GM12878 (cell line): ENCODE data around the gene PRKCD. TPM values are rescaled to one million over a fixed set of nuclear protein-coding genes. Genes with fewer than 3 reads are reported as not detected.

Source experiments
- ATAC-seq: fragments of 200-7000 bp; cut with Tn5 transposase; 3 replicates; pipeline ENCODE4 v1.9.1; 2020; ENCODE audit warnings: mild to moderate bottlenecking, moderate library complexity
- BruUV-seq: library from RNA; stranded (reverse); fragments of 400-500 nt; replicated peaks from 2 replicates; lab custom pipeline; 2021; lab: Mats Ljungman, UMichigan
- CTCF ChIA-PET: fragments of 300-600 bp; sonication (Branson Sonifier 250); formaldehyde crosslinking; extraction: SDS; loops from one replicate; lab custom pipeline; 2021; ENCODE audit warnings: inconsistent platforms; lab: Yijun Ruan, JAX
- POLR2A ChIA-PET: fragments of 350-600 bp; formaldehyde crosslinking; extraction: SDS; loops from one replicate; lab custom pipeline; 2021; ENCODE audit warnings: inconsistent platforms; lab: Charles Lee
- RAD21 ChIA-PET: fragments of 300-600 bp; sonication (Branson Sonifier 250); formaldehyde crosslinking; loops from one replicate; lab custom pipeline; 2023; ENCODE audit warnings: antibody characterized with exemption; ENCODE audit not compliant: unreplicated experiment; lab: Charles Lee
- SMC1A ChIA-PET: fragments of 300-600 bp; sonication (Branson Sonifier 250); formaldehyde crosslinking; loops from one replicate; lab custom pipeline; 2023; ENCODE audit not compliant: unreplicated experiment, uncharacterized antibody; lab: Charles Lee
- DNase-seq: peaks from one replicate; pipeline ENCODE4 v3.0.0-alpha.2; 2011; ENCODE audit warnings: low read depth, low spot score
- FAIRE-seq: peaks from 3 replicates; lab custom pipeline; 2011; peaks lifted over from hg19 to GRCh38; lab: Jason Lieb, UNC
- H2AFZ ChIP-seq: 2 replicates; pipeline ENCODE4 v1.6.0; 2011; ENCODE audit warnings: low read depth, low read length, control low read depth; ENCODE audit not compliant: control insufficient read depth
- H3K27ac ChIP-seq: 2 replicates; pipeline ENCODE4 v1.5.1; 2011; ENCODE audit warnings: control low read depth; ENCODE audit not compliant: control insufficient read depth, insufficient read depth
- H3K27me3 ChIP-seq, 2 experiments: replicated peaks in 1 of 2; 2 replicates each; pipeline versions ENCODE4 v1.6.0 to v1.6.1; 2011; ENCODE audit warnings: low read length in 1 of 2; ENCODE audit not compliant: control insufficient read depth in 2 of 2, insufficient read depth in 2 of 2
- H3K36me3 ChIP-seq, 2 experiments: 2 replicates each; pipeline ENCODE4 v1.5.1; 2011; ENCODE audit warnings: low read length in 1 of 2; ENCODE audit not compliant: control insufficient read depth in 2 of 2, insufficient read depth in 2 of 2
- H3K4me1 ChIP-seq: 2 replicates; pipeline ENCODE4 v1.6.1; 2011; ENCODE audit warnings: mild to moderate bottlenecking, low read length, moderate library complexity, mixed read lengths; ENCODE audit not compliant: control insufficient read depth, insufficient read depth
- H3K4me2 ChIP-seq: 2 replicates; pipeline ENCODE4 v1.6.0; 2011; ENCODE audit warnings: control low read depth; ENCODE audit not compliant: control insufficient read depth, insufficient read depth
- H3K4me3 ChIP-seq: fragments of 200-600 bp; sonication (generic); 2 replicates; pipeline ENCODE4 v1.5.1; 2016
- H3K79me2 ChIP-seq: 2 replicates; pipeline ENCODE4 v1.6.0; 2011; ENCODE audit warnings: low read length; ENCODE audit not compliant: control insufficient read depth, insufficient read depth
- H3K9ac ChIP-seq: 2 replicates; pipeline ENCODE4 v1.8.0; 2011; ENCODE audit warnings: low read length, control low read depth, mixed read lengths; ENCODE audit not compliant: control insufficient read depth, insufficient read depth
- H3K9me3 ChIP-seq: replicated peaks from 3 replicates; pipeline ENCODE4 v1.5.1; 2011; ENCODE audit warnings: mild to moderate bottlenecking, low read length; ENCODE audit not compliant: control insufficient read depth, insufficient read depth
- H4K20me1 ChIP-seq: 2 replicates; pipeline ENCODE4 v1.6.0; 2011; ENCODE audit not compliant: control insufficient read depth, insufficient read depth
- ESRRA ChIP-seq: IDR thresholded peaks from 2 replicates; pipeline ENCODE4 v1.6.1; 2012; ENCODE audit warnings: mild to moderate bottlenecking, low read length, improper control_type of control experiment
- MEF2B ChIP-seq: fragments of 450-650 bp; IDR thresholded peaks from 2 replicates; pipeline ENCODE4 v1.6.1; 2018; ENCODE audit warnings: mild to moderate bottlenecking, moderate library complexity; ENCODE audit not compliant: partially characterized antibody, poor library complexity, severe bottlenecking
- MTA2 ChIP-seq: fragments of 450-650 bp; IDR thresholded peaks from 2 replicates; pipeline ENCODE4 v1.6.1; 2016; ENCODE audit warnings: low read depth, mild to moderate bottlenecking, moderate library complexity
- MTA3 ChIP-seq: IDR thresholded peaks from 2 replicates; pipeline ENCODE4 v1.6.1; 2012; ENCODE audit warnings: low read length, inconsistent platforms, borderline replicate concordance
- RUNX3 ChIP-seq: IDR thresholded peaks from 2 replicates; pipeline ENCODE4 v1.6.1; 2012; ENCODE audit warnings: low read length, inconsistent platforms
- SIN3A ChIP-seq: IDR thresholded peaks from 2 replicates; pipeline ENCODE4 v1.6.1; 2012; ENCODE audit warnings: low read depth, low read length, improper control_type of control experiment
- SMC3 ChIP-seq: IDR thresholded peaks from 2 replicates; pipeline ENCODE4 v1.6.1; 2011; ENCODE audit warnings: low read length, improper control_type of control experiment, borderline replicate concordance
- ZBTB11 ChIP-seq: fragments of 450-650 bp; formaldehyde crosslinking; IDR thresholded peaks from 2 replicates; pipeline ENCODE4 v1.5.0; 2022; ENCODE audit warnings: mild to moderate bottlenecking, missing genetic modification characterization
- WGBS: methylation state at CpG from one replicate; pipeline ENCODE4 v1.1.6; 2016; ENCODE audit warnings: low lambda C conversion rate; ENCODE audit not compliant: insufficient replicate concordance, insufficient coverage; ENCODE audit errors: missing lambda C conversion rate; 5-methylcytosine and 5-hydroxymethylcytosine counted together
- in situ Hi-C: fragments of 300-500 bp; cut with MboI; formaldehyde crosslinking; loops from 9 replicates; pipeline ENCODE4 v1.14.3; 2018; ENCODE audit warnings: mixed read lengths
- intact Hi-C: fragments of 100-400 bp; cut with micrococcal nuclease; formaldehyde crosslinking; loops from one replicate; pipeline ENCODE4 v1.14.2; 2022; ENCODE audit not compliant: unreplicated experiment
- polyA plus RNA-seq, 11 experiments: library from polyadenylated mRNA; depleted of rRNA in 4 of 11; unstranded in 6 of 11; stranded (reverse) in 5 of 11; fragments of >200 nt; fragmentation: Nextera tagmentation in 4 of 11; fragmentation: Illumina TruSeq in 1 of 11; extraction: Ambion mirVana in 4 of 11; extraction: Trizol in 1 of 11; gene quantifications; 1 replicate in 1 of 11; 2 replicates in 10 of 11; pipeline versions ENCODE4 v1.2.1 to v1.2.3, GENCODE V29; 2011 to 2016; ENCODE audit warnings: inconsistent platforms in 2 of 11, missing spikeins in 2 of 11, low read depth in 1 of 11
- total RNA-seq, 4 experiments: library from RNA; depleted of rRNA in 3 of 4; stranded (reverse); fragments of >200 nt in 3 of 4; fragmentation: Illumina TruSeq in 1 of 4; extraction: Trizol in 1 of 4; gene quantifications; 2 replicates each; pipeline versions ENCODE4 v1.2.1 to v1.2.3, GENCODE V29; 2013 to 2021
- TF ChIP-seq, protein P1 (sequence below): IDR thresholded peaks from 2 replicates; pipeline ENCODE4 v1.6.1; 2012; ENCODE audit warnings: low read length, inconsistent platforms
- TF ChIP-seq, protein P2 (sequence below): fragments of 450-650 bp; IDR thresholded peaks from 2 replicates; pipeline ENCODE4 v1.6.1; 2017; ENCODE audit warnings: mild to moderate bottlenecking, moderate library complexity

Gene PRKCD
- total and polyA plus RNA-seq, 10 of the 15 experiments (the other 5 are each of a cell fraction or from before 2014, with no cell fraction given) = 10.0 to 114 (median 42.4) TPM

DNA sequence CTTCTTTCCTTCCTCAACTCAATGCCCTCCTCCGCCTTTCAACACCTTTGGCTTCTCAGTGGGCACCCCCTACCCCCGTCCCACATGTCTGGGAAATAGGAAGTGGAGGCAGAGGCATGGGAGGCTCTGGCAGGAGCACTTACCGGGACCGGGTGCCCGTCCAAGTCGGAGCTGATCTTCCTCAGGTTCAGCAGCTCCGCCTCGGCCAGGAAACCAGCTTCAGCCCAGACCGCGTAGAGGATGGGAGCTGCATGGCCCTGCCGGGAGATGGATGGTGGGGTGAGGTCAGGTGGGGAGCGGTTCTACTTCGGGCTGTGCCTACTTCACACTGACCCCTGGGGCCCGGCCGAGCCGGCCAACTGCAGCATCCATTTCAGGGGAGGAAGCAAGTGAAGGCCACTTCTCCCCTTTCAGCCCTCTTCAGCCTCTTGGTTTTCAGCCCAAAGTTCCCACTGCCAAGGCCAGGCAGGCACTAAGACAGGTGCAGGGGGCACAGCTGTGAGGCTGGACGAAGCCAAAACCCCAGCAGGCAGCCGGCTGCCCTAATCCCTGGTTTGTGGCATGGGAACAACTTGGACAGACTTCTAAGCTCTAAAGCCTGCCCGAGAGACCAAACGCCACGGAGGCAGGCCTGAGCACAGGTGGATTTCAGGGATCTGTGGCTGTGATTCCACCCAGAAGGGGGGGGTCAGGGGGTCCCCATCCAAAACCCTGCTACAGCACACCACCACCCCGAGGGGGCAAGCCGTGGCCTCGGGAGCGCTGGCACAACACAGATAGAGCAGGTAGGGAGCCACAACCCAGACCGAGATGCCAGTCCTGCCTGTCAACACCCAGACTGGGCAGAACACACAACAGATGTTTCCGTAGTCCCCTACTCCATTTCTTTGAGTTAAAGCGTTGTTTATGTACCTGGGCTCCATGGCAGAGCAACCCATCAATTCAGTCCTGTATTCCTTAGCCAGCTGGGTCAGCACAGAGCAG, 80.3 kb downstream of the PRKCD start:
- no peaks in the 10 kb centered on the region for H3K9me3 ChIP-seq

More for the DNA sequence above, 80.3 kb downstream of the PRKCD start:
- 88% methylated on average over 28 of the region's 28 CpGs for WGBS
- ChIA-PET CTCF (interaction anchor here (0.6 kb wide), 1 partner anchor 48 kb away, joined by 4 read pairs; no protein-coding TSS in a partner anchor), SMC1A (no interaction called here), RAD21 (no interaction called here), POLR2A (interaction anchor here (0.5 kb wide), 1 partner anchor 93 kb away, joined by 3 read pairs; no protein-coding TSS in a partner anchor)
- no peak overlapping the region for H3K4me3 ChIP-seq
- H2AFZ ChIP-seq = no peak overlapping the region
- in situ Hi-C loops = no loop called here
- peaks cover 3% of the 10 kb centered on the region; the same call in 1 of the 2 replicates for H4K20me1 ChIP-seq
- H3K36me3 ChIP-seq = peaks cover 25 to 47% of the 10 kb centered on the region in 2 experiments
- no peaks in the 10 kb centered on the region for H3K4me1 ChIP-seq
- BruUV-seq = no TSS peak
- peaks cover 33% of the 10 kb centered on the region for H3K79me2 ChIP-seq
- DNase-seq (no peak), FAIRE-seq (no peak), ATAC-seq (no peak)
- H3K9ac ChIP-seq = no peak overlapping the region
- no peak overlapping the region for H3K4me2 ChIP-seq
- H3K27ac ChIP-seq = no peak overlapping the region
- TF ChIP-seq MTA3 (no peak), ZBTB11 (no peak), RUNX3 (no peak), SMC3 (no peak), SIN3A (no peak), MTA2 (no peak), ESRRA (no peak), MEF2B (no peak)
- TF ChIP-seq, protein P1, sequence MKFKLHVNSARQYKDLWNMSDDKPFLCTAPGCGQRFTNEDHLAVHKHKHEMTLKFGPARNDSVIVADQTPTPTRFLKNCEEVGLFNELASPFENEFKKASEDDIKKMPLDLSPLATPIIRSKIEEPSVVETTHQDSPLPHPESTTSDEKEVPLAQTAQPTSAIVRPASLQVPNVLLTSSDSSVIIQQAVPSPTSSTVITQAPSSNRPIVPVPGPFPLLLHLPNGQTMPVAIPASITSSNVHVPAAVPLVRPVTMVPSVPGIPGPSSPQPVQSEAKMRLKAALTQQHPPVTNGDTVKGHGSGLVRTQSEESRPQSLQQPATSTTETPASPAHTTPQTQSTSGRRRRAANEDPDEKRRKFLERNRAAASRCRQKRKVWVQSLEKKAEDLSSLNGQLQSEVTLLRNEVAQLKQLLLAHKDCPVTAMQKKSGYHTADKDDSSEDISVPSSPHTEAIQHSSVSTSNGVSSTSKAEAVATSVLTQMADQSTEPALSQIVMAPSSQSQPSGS = no peak
- TF ChIP-seq, protein P2, sequence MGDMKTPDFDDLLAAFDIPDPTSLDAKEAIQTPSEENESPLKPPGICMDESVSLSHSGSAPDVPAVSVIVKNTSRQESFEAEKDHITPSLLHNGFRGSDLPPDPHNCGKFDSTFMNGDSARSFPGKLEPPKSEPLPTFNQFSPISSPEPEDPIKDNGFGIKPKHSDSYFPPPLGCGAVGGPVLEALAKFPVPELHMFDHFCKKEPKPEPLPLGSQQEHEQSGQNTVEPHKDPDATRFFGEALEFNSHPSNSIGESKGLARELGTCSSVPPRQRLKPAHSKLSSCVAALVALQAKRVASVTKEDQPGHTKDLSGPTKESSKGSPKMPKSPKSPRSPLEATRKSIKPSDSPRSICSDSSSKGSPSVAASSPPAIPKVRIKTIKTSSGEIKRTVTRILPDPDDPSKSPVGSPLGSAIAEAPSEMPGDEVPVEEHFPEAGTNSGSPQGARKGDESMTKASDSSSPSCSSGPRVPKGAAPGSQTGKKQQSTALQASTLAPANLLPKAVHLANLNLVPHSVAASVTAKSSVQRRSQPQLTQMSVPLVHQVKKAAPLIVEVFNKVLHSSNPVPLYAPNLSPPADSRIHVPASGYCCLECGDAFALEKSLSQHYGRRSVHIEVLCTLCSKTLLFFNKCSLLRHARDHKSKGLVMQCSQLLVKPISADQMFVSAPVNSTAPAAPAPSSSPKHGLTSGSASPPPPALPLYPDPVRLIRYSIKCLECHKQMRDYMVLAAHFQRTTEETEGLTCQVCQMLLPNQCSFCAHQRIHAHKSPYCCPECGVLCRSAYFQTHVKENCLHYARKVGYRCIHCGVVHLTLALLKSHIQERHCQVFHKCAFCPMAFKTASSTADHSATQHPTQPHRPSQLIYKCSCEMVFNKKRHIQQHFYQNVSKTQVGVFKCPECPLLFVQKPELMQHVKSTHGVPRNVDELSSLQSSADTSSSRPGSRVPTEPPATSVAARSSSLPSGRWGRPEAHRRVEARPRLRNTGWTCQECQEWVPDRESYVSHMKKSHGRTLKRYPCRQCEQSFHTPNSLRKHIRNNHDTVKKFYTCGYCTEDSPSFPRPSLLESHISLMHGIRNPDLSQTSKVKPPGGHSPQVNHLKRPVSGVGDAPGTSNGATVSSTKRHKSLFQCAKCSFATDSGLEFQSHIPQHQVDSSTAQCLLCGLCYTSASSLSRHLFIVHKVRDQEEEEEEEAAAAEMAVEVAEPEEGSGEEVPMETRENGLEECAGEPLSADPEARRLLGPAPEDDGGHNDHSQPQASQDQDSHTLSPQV = no peak
- H3K27me3 ChIP-seq = no peaks in the 10 kb centered on the region
- intact Hi-C loops = no loop called here
